Epithelial cell of esophagus (primary cell): ENCODE data around the gene SRRM5.
A peak's percentile ranks its signal among the peaks of the same experiment; 100 is the strongest.

ENCODE experiments used
- DNase-seq: peaks from one replicate; pipeline ENCODE4 v3.0.0; 2010; ENCODE audit warnings: low read depth
- H3K4me3 ChIP-seq: 2 replicates; pipeline ENCODE4 v1.5.1; 2011; ENCODE audit warnings: mild to moderate bottlenecking, low read length, control low read depth
- TF ChIP-seq, protein P1 (sequence below): IDR thresholded peaks from 2 replicates; pipeline ENCODE4 v1.5.1; 2011; ENCODE audit warnings: low read depth, mild to moderate bottlenecking, low read length, control low read depth, inconsistent platforms; ENCODE audit not compliant: insufficient read depth; ENCODE audit errors: missing control alignments

SRRM5 gene, protein sequence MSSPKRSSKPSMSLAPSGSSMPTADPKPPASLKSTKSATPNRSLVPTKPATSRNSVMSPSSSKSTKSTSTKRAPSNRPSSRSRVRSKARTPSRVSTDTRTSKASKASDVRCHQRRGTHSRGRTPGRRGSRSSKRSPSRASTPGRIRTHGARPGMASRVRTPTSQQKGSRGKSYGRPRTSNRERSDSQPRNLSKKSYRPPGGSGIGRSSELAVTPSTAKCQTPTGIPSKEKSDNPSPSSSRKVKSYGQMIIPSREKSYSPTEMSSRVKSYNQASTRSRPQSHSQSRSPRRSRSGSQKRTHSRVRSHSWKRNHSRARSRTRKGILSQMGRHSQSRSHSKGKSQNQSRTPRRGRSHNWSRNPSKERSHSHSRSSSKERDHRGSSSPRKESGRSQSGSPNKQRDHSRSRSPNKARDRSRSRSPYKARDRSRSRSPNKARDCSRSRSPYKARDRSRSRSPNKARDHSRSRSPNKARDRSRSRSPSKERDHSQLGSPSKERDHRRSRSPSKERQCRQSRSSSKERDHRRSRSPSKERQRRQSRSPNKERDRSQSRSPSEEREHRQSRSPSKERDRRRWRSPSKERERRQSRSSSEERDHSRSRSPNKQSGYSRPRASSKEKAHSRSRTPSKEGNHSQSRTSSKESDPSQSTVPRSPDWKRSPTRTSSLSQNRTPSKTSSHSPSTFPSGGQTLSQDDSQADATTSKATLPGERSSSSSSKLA

DNA sequence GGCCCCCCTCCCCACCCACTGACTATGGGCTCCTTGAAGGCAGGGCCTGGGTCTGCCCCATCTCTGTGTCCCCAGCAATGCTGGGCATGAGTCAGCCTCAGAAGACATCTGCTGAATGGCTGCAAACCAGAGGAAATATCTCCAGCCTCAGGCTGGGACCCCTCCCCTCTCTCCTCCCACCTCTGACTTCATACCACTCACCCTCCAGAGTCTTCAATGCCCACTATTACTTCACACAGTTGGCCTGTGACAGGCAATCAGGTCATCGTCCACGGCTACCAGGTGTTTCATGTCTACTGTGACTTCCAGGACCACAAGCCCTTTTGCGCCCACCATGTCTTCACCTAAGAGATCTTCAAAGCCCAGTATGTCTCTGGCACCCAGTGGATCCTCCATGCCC lies at the start of gene SRRM5:
SRRM5 (plus strand) TSS at position 301 of the 400 bp plus-strand sequence; CDS start at position 335, 34 bp downstream.
- TF ChIP-seq, protein P1, sequence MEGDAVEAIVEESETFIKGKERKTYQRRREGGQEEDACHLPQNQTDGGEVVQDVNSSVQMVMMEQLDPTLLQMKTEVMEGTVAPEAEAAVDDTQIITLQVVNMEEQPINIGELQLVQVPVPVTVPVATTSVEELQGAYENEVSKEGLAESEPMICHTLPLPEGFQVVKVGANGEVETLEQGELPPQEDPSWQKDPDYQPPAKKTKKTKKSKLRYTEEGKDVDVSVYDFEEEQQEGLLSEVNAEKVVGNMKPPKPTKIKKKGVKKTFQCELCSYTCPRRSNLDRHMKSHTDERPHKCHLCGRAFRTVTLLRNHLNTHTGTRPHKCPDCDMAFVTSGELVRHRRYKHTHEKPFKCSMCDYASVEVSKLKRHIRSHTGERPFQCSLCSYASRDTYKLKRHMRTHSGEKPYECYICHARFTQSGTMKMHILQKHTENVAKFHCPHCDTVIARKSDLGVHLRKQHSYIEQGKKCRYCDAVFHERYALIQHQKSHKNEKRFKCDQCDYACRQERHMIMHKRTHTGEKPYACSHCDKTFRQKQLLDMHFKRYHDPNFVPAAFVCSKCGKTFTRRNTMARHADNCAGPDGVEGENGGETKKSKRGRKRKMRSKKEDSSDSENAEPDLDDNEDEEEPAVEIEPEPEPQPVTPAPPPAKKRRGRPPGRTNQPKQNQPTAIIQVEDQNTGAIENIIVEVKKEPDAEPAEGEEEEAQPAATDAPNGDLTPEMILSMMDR: no peak
- H3K4me3 ChIP-seq: no peak within 1 kb of the TSS
- DNase-seq: no peak

DNA sequence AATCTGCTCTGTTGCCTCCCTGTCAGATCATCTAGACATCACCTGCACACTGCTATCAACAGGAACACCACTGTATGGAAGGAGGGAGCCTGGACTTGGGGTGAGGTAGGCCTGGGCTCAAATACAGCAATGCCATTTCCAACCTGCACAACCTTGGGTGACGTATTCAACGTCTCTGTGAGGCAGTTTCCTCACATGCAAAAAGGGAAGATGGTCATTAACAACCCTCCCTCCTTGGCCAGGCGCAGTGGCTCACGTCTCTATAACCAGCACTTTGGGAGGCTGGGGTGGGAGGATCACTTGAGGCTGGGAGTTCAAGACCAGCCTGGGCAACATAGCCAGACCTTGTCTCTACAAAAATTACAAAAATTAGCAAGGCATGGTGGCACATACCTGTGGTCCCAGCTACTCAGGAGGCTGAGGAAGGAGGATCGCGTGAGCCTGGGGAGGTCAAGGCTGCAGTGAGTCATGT lies 49.6 kb upstream of the SRRM5 start:
- TF ChIP-seq, protein P1: no peak
- no peak for DNase-seq
- no peak overlapping the region for H3K4me3 ChIP-seq

DNA sequence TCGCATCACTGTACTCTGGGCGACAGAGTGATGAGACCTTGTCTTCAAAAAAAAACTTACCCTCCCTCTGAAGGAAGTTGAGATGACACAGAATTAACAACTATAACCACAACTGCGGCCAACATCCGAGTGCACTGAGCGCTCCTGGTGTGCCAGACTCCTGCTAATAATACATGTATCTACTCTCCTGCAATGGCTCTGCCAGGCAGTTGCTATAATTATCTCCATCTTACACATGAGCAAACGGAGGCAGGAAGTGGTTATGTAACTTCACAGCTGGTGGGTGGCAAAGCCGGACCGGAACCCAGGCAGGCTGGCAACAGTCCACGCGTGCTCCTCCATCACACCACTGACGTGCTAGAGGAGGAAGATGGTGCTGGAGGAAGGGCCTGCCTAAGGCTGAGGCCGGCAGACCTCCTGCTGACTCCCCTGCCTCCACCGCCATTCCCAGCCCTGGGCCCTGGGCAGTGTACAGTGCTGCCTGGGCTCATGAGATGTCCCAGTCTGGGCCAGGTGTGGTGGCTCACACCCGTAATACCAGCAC lies 49.1 kb upstream of the SRRM5 start:
- DNase-seq: peak; percentile 52
- H3K4me3 ChIP-seq: no peak overlapping the region

DNA sequence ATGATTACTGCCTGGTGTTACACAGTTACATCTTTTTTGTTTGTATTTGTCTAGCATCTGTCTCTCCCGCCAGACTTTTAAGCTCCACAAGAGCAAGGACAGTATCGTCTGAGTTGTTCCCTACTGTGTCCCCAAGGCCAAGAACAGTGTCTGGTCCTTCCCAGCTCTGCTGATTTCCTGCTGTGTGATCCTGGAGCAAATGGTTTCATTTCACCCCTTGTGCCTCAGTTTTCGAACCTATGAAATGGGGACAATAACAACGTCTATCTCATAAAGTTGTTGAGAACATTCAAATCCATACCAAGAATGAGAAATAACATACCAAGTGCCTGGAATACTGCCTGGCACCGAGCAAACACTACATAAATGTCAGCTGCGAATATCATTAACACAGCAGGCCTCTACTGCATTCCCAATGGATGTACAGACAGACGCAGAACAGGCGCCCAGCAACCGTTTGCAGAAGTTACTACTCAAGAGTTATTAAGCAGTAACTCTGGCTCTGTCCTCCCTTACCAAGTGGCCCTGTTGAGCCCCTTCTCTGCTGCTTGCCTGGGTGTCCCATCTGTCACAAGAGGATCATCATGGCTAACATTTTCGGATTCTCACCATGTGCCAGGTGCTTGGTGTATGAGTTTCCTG lies 48.0 kb upstream of the SRRM5 start:
- DNase-seq: no peak
- TF ChIP-seq, protein P1: no peak
- no peak overlapping the region for H3K4me3 ChIP-seq

More for the DNA sequence above, 49.1 kb upstream of the SRRM5 start:
- TF ChIP-seq, protein P1: no peak

DNA sequence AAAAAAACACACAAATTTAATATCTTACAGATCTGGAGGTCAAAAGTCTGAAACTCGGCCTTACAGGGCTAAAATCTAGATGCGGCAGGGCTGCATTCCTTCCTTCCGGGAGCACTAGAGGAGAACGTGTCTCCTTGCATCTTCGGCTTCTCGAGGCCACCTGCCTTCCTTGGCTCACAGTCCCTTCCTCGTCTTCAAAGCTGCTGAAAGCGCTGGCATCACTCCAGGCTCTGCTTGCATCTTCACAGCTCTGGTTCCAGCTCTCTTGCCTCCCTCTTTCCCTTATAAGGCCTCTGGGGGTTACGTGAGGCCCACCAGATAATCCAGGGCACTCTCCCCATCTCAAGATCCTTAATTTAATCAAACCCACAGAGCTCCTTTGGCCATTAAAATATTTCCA lies 47.1 kb upstream of the SRRM5 start:
- H3K4me3 ChIP-seq: no peak overlapping the region
- DNase-seq: no peak
- TF ChIP-seq, protein P1: no peak

DNA sequence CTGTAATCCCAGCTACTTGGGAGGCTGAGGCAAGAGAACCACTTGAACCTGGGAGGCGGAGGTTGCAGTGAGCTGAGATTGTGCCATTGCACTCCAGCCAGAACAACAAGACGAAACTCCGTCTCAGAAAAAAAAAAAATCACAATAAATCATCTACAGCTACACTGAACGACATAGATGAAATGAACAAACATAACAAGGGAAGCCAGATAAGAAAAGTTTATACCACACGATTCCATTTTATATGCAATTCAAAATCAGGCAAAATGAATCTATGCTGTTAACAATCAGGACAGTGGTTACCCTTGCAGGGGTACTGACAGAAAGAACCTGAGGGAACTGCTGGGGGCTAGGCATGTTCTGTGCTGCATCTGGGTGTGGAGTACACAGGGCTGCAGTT lies 42.2 kb upstream of the SRRM5 start:
- TF ChIP-seq, protein P1: no peak
- no peak overlapping the region for H3K4me3 ChIP-seq
- no peak for DNase-seq
